Stomach (tissue), 4 donors: ENCODE data around the gene SKP1.

ENCODE experiments used
- POLR2A ChIP-seq, 4 donors: fragments of 450-650 bp; IDR thresholded peaks; one replicate each; pipeline ENCODE4 v1.6.1; 2016; ENCODE audit warnings: antibody characterized with exemption in 4 of 4, control low read depth in 2 of 4, mild to moderate bottlenecking in 1 of 4, moderate library complexity in 1 of 4
- POLR2AphosphoS5 ChIP-seq, 3 donors: sonication (generic); formaldehyde crosslinking; IDR thresholded peaks; one replicate each; pipeline ENCODE4 v1.6.1; 2016; ENCODE audit warnings: antibody characterized with exemption in 3 of 3
- TF ChIP-seq, protein P1 (sequence below), 7 experiments: fragments of 450-650 bp in 4 of 7; fragments of 200-600 bp in 3 of 7; sonication (generic) in 3 of 7; IDR thresholded peaks; one replicate each; pipeline ENCODE4 v1.5.1; 2016 to 2019; ENCODE audit warnings: antibody characterized with exemption in 7 of 7, control low read depth in 2 of 7, mild to moderate bottlenecking in 1 of 7

DNA sequence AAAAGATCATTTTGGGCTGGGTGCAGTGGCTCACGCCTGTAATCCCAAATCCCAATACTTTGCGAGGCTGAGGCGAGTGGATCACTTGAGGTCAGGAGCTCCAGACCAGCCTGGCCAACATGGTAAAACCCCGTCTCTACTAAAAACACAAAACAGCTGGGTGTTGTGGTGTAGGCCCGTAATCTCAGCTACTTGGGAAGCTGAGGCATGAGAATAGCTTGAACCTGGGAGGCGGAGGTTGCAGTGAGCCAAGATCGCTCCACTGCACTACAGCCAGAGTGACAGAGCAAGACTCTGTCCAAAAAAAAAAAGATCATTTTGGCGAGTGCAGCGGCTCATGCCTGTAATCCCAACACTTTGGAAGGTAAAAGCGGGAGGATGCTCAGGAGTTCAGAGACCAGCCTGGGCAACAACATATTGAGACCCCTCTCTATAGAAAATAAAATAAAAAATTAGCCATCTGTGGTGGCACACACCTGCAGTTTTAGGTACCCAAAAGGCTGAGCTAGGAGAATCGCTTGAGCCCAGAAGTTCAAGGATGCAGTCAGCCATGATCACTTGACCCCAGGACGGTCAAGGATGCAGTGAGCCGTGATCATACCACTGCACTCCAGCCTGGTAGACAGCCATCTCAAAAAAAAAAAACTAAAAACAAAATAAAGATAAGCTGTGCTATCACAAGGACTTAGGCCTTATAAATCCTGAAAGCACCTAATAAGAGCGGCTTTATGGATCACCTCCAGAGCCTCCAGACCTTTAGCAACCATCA is 32.9 kb upstream of the SKP1 start:
- TF ChIP-seq, protein P1, sequence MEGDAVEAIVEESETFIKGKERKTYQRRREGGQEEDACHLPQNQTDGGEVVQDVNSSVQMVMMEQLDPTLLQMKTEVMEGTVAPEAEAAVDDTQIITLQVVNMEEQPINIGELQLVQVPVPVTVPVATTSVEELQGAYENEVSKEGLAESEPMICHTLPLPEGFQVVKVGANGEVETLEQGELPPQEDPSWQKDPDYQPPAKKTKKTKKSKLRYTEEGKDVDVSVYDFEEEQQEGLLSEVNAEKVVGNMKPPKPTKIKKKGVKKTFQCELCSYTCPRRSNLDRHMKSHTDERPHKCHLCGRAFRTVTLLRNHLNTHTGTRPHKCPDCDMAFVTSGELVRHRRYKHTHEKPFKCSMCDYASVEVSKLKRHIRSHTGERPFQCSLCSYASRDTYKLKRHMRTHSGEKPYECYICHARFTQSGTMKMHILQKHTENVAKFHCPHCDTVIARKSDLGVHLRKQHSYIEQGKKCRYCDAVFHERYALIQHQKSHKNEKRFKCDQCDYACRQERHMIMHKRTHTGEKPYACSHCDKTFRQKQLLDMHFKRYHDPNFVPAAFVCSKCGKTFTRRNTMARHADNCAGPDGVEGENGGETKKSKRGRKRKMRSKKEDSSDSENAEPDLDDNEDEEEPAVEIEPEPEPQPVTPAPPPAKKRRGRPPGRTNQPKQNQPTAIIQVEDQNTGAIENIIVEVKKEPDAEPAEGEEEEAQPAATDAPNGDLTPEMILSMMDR (IDR thresholded peaks at IDR 0.05), result no peak
- TF ChIP-seq POLR2A (IDR thresholded peaks at IDR 0.05) (no peak), POLR2AphosphoS5 (IDR thresholded peaks at IDR 0.05) (no peak)
